AG04450 (cell line): ENCODE measurements around the gene PNKD. TPM values are rescaled to one million over a fixed set of nuclear protein-coding genes. Genes with fewer than 3 reads are reported as not detected.

ENCODE experiments used
- CTCF ChIA-PET: fragments of 300-600, 350-600 bp; formaldehyde crosslinking; extraction: SDS; loops from one replicate; lab custom pipeline; 2022; ENCODE audit warnings: antibody characterized with exemption, inconsistent platforms; lab: Charles Lee
- POLR2A ChIA-PET: fragments of 350-600 bp; formaldehyde crosslinking; extraction: SDS; loops from one replicate; lab custom pipeline; 2021; ENCODE audit warnings: antibody characterized with exemption, inconsistent platforms; lab: Yijun Ruan, JAX
- DNase-seq: peaks from one replicate; pipeline ENCODE4 v3.0.0-alpha.2; 2011; ENCODE audit warnings: low read depth, low spot score
- H3K27ac ChIP-seq: one replicate; pipeline ENCODE4 v1.5.1; 2012; ENCODE audit warnings: low read depth, low read length, control low read depth
- H3K27me3 ChIP-seq: one replicate; pipeline ENCODE4 v1.6.0; 2012; ENCODE audit warnings: low read length; ENCODE audit not compliant: control insufficient read depth, insufficient read depth
- H3K4me3 ChIP-seq: 2 replicates; pipeline ENCODE4 v1.5.1; 2011; ENCODE audit warnings: mild to moderate bottlenecking, low read depth, low read length, control low read depth
- H3K9me3 ChIP-seq: 2 replicates; pipeline ENCODE4 v1.5.1; 2012; ENCODE audit warnings: low read length; ENCODE audit not compliant: control insufficient read depth, insufficient read depth
- polyA plus RNA-seq: library from polyadenylated mRNA; depleted of rRNA; stranded (reverse); fragments of >200 nt; gene quantifications from 2 replicates; pipeline ENCODE4 v1.2.3, GENCODE V29; 2011
- TF ChIP-seq, protein P1 (sequence below): IDR thresholded peaks from 2 replicates; pipeline ENCODE4 v1.5.1; 2011; ENCODE audit warnings: low read depth, low read length, control low read depth, inconsistent platforms

The PNKD gene
- polyA plus RNA-seq, 1 experiment = 32.1 TPM

DNA sequence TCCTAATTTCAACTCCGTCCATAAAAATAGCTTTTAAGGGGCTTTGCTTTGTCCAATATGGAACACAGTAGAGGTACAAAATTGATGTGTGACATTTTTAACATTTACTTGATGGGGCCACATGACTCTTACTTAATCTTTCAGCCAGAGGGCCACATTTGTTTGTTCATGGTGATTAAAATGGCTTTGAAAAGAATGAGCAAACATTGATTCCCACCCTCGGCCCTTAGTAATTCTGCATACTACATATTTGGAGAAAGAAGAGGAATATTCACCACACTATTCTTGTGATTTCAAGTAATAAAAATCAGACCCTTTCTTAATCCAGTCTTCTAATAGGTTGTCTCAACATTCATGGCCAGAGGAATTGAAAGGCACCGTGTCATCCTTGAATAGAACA, 35.8 kb upstream of the PNKD start:
- TF ChIP-seq, protein P1, sequence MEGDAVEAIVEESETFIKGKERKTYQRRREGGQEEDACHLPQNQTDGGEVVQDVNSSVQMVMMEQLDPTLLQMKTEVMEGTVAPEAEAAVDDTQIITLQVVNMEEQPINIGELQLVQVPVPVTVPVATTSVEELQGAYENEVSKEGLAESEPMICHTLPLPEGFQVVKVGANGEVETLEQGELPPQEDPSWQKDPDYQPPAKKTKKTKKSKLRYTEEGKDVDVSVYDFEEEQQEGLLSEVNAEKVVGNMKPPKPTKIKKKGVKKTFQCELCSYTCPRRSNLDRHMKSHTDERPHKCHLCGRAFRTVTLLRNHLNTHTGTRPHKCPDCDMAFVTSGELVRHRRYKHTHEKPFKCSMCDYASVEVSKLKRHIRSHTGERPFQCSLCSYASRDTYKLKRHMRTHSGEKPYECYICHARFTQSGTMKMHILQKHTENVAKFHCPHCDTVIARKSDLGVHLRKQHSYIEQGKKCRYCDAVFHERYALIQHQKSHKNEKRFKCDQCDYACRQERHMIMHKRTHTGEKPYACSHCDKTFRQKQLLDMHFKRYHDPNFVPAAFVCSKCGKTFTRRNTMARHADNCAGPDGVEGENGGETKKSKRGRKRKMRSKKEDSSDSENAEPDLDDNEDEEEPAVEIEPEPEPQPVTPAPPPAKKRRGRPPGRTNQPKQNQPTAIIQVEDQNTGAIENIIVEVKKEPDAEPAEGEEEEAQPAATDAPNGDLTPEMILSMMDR = no peak
- no peak for DNase-seq

DNA sequence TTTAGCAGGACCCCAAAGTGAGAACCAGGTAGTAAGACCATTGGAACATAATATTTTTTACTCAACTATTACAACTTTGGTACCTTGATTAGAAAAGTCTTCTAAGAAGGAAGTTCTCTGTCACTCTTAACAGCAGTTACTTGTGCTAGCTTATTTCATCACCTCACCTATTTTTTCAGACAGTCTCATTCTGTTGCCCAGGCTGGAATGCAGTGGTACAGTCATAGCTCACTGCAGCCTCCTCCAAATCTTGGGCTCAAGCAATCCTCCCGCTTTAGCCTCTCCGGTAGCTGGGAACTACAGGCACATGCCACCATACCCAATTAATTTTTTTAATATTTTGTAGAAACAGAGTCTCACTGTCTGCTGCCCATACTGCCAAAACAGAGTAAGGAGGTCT, 35.3 kb upstream of the PNKD start:
- Histone ChIP-seq H3K4me3 (no peak overlapping the region), H3K27me3 (no peaks in the 10 kb centered on the region), H3K27ac (no peak overlapping the region), H3K9me3 (no peaks in the 10 kb centered on the region)
- ChIA-PET POLR2A (interaction anchor here (0.5 to 1.0 kb wide), 3 partner anchors 9 to 27 kb away, joined by 3 read pairs; no protein-coding TSS in a partner anchor), CTCF (no interaction called here)
- no peak for DNase-seq
- TF ChIP-seq, protein P1 = no peak

More for the DNA sequence above, 35.8 kb upstream of the PNKD start:
- Histone ChIP-seq H3K27me3 (no peaks in the 10 kb centered on the region), H3K9me3 (no peaks in the 10 kb centered on the region), H3K4me3 (no peak overlapping the region), H3K27ac (no peak overlapping the region)
- ChIA-PET CTCF (no interaction called here), POLR2A (interaction anchor here (1.0 kb wide), 1 partner anchor 10 kb away, joined by 3 read pairs; no protein-coding TSS in a partner anchor)

DNA sequence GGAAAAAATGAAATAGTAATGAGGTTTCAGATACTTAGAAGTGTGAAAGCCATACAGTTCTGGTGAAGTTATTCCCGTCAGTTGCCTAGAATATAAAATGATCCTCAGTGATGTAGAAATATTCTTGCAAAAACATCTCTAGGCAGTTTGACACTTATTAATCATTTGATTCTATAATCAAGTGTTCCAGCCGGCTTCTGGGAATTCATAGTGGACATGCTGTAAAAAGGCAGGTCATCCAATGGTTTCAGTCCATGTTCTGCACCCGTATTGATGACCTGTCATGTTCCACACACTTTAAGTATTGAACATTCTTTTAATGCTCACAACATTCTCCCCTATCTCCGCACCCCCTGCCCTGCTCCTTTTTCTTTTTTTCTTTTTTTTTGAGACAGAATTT, 33.5 kb upstream of the PNKD start:
- H3K4me3 ChIP-seq = no peak overlapping the region
- no peaks in the 10 kb centered on the region for H3K27me3 ChIP-seq
- TF ChIP-seq, protein P1 = no peak
- no peak for DNase-seq
- ChIA-PET CTCF (no interaction called here), POLR2A (interaction anchor here (0.7 kb wide), 1 partner anchor 18 kb away, joined by 3 read pairs; no protein-coding TSS in a partner anchor)
- H3K27ac ChIP-seq = no peak overlapping the region
- H3K9me3 ChIP-seq = no peaks in the 10 kb centered on the region

DNA sequence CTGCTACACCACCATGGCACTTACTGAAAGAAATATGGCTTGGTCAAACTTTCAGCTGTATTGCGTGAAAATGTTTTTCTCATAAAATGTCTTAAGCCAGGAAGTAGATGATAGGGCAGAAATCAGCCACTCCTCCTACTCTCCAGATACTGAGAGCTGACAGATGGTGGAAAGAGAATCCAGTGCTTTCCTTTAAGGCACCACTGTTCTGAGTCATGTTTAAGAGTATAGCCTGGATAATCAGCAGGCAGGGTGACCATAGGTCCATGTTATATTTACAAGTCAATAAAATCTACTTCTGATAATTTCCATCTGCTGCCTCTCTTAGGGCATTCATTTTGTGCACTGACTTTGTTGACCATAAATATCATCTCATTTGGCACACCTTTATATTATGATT, 31.4 kb upstream of the PNKD start:
- TF ChIP-seq, protein P1 = no peak
- H3K4me3 ChIP-seq = no peak overlapping the region
- H3K27me3 ChIP-seq = no peaks in the 10 kb centered on the region
- ChIA-PET CTCF (no interaction called here), POLR2A (interaction anchor here (0.7 kb wide), 1 partner anchor 20 kb away, joined by 3 read pairs; no protein-coding TSS in a partner anchor)
- no peak overlapping the region for H3K27ac ChIP-seq
- no peaks in the 10 kb centered on the region for H3K9me3 ChIP-seq
- DNase-seq = no peak

DNA sequence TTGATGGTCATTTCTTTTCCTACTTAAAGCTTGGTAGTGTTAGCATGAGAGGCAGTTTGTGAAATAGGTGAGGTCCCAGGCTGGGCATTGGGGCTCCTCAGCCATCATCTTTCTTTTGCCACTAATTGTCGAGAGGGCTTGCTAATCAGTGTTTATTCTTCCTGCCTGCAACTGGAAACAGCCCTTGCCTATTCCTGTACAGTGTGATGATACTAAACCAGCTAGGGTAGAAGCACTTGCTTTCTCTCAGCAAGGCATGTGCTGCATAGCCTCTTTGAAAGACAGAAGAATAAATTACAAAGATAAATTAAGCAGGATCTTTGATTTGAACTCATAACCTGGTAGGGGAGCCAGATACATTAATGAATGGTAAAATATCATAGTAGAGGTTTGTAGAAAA, 26.1 kb upstream of the PNKD start:
- Histone ChIP-seq H3K4me3 (no peak overlapping the region), H3K27ac (no peak overlapping the region), H3K9me3 (no peaks in the 10 kb centered on the region), H3K27me3 (no peaks in the 10 kb centered on the region)
- no peak for DNase-seq
- ChIA-PET CTCF (interaction anchor here (0.7 to 2.0 kb wide), 3 partner anchors 11 to 26 kb away, joined by 3 to 5 read pairs (median 4); partner anchors contain the start of genes AAMP and PNKD), POLR2A (interaction anchor here (1.5 to 1.7 kb wide), 2 partner anchors 9 to 12 kb away, joined by 3 to 8 read pairs; no protein-coding TSS in a partner anchor)
- TF ChIP-seq, protein P1 = no peak
